Thyroid gland (tissue), 4 donors: ENCODE measurements around the gene COMMD6.

ENCODE experiments used
- POLR2A ChIP-seq, 2 donors: fragments of 450-650 bp; IDR thresholded peaks; one replicate each; pipeline ENCODE4 v1.6.1; 2017; ENCODE audit warnings: antibody characterized with exemption in 2 of 2, mild to moderate bottlenecking in 2 of 2, moderate library complexity in 1 of 2
- TF ChIP-seq, protein P1 (sequence below), 6 experiments: fragments of 200-600 bp in 3 of 6; fragments of 450-650 bp in 3 of 6; sonication (generic) in 3 of 6; IDR thresholded peaks; one replicate each; pipeline ENCODE4 v1.5.1; 2016 to 2019; ENCODE audit warnings: antibody characterized with exemption in 6 of 6, mild to moderate bottlenecking in 2 of 6, inconsistent platforms in 1 of 6, moderate library complexity in 1 of 6

DNA sequence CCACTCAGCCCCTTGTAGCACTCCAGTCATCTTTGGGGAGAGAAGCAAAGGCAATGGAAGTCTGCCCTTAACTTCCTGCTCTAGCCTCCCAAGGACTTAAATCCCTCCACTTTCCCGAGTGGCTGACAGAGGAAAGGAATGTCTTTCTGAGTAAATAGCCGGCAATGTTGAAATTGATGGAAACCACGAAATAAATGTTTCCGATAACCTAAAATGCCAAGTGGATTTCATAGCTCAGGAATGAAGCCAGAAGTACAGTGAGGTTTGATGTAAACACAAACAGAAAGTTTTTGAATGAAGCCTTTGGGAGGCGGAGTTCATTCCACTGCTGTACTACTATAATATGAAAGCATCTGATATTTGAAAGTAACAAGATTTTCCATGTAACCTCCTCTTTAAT, 41.7 kb downstream of the COMMD6 start:
- TF ChIP-seq, protein P1, sequence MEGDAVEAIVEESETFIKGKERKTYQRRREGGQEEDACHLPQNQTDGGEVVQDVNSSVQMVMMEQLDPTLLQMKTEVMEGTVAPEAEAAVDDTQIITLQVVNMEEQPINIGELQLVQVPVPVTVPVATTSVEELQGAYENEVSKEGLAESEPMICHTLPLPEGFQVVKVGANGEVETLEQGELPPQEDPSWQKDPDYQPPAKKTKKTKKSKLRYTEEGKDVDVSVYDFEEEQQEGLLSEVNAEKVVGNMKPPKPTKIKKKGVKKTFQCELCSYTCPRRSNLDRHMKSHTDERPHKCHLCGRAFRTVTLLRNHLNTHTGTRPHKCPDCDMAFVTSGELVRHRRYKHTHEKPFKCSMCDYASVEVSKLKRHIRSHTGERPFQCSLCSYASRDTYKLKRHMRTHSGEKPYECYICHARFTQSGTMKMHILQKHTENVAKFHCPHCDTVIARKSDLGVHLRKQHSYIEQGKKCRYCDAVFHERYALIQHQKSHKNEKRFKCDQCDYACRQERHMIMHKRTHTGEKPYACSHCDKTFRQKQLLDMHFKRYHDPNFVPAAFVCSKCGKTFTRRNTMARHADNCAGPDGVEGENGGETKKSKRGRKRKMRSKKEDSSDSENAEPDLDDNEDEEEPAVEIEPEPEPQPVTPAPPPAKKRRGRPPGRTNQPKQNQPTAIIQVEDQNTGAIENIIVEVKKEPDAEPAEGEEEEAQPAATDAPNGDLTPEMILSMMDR (IDR thresholded peaks at IDR 0.05) = no peak
- TF ChIP-seq POLR2A (IDR thresholded peaks at IDR 0.05) = no peak
